NCI-H524 (cell line): ENCODE data around the gene AAGAB.

Source experiments
- DNase-seq, 2 experiments: peaks; one replicate each; lab custom pipeline; 2025; lab: John Stamatoyannopoulos, UW

Gene AAGAB

DNA sequence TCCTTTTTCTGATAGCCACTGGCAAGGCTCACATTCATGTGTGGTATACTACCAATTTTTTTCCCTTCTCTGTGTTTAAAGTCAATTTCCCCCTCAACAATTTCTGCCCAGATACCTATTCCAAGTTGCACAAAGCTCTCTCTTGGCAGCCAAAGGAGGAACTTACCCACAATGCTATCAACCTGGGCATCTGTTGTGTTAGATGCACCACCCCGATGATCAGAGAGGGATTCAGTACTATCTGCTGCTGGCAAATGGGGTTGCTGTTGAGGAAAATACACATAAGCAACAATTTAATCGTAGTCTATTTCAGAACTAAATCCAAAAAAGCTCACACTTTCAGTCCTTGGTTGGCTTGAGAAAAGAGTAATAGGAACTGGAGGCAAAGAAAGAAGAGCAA, 46.1 kb downstream of the AAGAB start:
- no peak for DNase-seq

DNA sequence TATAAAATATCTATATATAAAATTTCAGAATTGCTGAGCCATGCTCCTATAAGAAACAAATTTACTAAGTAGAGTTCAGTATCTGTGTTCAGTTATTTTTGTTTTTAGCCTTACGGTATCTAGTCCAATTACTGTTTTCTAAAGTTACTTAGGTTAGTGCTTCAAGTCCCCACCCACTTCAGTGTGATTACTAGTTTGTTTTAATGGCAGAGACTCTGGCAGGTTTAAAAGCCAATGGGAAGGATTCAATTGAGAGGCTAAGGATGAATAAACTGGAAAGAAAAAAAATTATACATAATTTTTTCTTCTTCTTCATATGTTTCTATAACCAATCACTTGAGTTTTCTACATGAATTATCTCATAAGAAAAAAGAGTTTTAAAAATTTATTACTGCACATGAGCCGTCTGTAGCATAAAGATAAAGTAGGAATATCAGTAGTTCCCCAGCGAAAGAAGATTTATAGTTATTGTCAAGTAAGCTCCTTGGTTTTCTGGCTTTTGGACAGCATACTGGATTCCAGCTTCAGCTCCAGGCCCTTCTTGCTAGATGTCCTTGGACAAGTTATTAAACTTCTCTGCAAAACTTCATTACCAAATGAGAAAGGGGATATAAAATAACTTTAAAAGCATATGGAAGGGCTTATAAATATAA, 46.8 kb downstream of the AAGAB start:
- no peak for DNase-seq

DNA sequence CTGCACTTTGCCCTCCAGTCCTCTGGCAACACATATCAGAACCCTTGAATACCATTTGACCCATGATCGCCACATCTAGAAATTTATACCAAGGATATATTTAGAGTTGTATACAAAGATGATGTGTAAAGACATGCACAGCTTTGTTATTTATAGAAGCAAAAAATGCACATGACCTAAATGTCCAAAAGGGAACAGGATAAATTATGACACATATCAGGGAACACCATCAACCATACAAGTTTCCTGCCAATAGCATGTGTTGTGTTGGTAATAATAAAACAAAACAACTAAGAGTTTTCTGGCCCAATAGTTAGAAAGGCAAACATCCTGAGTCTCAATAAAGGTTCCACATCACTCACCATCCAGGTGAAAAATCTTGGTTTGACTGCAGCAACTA, 51.5 kb downstream of the AAGAB start:
- no peak for DNase-seq

DNA sequence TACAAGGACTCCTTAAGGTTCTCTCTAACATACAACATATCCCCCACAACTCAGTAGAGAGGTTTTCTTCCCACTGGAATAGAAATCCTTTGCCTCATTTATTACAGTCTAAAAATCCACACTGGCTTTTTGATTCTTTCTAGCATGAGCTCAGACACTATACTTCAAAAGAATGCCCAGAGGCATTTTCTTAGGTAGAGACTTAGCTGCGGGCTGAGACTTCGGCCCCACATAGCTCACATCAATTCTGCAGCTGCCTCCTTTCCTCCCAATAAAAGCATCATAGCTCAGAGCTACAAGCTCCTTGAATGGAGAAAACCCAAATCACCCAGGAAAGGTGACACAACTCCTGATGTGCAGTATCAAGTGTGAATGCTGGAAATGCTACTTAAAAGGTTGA, 52.4 kb downstream of the AAGAB start:
- DNase-seq, result no peak

DNA sequence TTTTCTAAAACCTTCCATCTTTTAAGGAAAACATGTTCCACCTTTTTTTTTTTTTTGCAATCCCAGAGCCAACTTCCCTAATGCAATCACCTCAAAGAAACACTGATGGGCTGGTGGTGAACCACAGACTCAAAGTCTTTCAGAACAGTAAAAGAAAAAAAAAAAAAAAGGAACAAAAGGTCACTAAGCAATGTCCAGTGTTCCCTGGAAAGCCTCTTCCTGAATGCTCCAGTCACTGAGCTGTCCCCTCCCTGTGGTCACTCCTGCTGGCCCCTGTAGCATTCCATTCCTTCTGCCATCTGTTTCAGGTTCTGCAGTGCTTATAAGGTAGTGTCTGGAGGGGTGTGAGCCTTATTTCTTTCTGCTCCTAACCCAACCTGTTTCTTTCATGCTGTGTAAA, 53.3 kb downstream of the AAGAB start:
- DNase-seq, result no peak

DNA sequence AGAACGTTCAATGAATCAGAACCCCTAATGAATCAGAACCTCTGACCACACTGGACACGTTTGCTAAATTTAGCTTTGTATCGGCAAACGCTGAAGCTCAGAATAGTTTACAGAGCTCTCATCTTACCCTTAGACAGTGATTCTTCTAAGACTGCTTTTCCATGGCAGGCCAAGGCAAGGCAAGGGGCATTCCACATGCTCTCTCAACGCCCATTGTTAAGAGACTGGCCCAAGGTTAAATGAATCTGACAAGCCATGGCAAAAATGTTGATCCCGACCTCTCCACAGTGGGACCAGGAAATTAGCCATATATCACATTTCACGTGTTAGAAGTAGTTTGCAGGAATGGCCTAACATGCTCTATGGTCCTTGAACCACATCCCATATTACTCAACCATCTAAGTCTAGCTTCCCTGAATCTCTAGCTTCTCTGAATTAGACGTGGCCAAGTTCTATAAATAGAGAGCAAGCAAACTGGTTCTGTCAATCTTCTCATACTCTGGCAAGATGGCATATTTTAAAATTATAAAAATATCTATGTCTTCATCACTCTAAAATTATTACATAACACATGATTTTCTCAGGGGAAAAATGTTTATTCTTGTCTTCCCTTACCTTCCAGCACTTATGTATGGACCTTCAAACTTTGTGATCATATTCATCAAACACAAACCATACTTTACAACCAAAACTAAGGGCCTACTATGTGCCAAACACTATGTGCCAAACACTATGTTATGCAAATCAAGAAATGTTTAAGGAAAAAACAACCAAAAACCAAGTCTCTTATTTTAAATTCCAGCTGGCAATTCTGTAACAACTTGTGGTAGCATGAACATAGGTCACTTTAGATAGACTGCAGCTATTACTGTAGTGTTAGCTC, 54.3 kb downstream of the AAGAB start:
- no peak for DNase-seq

DNA sequence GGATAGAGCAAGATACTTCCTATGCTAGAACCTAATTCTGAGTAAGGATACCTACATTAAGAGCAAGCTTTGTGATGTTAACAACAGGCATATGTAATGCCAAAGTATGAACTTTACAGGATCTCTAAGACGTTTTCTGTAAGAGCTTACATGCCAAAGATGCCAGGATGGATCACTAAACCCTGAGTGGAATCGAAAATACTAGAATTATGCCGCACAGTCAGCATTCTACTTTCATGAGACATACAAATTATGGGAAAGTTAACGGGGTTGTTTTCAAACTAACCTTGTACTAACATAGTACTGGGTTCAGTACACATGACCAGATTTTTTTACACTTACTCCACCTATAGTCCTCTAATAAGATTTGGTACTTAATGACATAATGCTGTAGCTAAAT, 55.1 kb downstream of the AAGAB start:
- no peak for DNase-seq

DNA sequence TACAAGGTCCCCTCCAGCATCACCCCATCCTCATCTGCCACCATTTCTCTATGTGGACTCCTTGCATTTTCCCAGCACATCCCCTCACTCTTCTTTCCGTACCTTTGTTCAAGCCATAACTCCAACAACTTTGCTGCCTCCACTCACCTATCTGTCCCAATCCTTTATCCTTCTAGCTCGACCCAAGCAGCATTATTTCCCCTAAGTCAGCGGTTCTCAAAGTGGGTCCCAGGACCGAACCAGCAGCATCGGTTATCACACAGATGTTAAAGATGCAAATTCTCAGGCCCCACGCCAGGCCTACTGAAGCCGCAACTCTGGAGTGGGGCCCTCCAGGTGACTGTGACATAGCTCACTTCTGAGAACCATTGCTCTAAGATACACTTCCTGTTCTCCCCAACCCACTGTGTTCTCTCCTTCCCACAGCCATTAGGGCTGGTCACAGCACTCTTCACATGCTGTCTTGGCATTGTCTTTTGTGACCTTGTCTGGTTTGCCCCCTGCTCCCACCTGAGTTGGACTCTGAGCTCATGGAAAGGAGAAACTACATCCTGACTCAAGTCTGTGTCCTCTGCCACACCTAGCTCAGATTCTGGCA, 56.2 kb downstream of the AAGAB start:
- no peak for DNase-seq

DNA sequence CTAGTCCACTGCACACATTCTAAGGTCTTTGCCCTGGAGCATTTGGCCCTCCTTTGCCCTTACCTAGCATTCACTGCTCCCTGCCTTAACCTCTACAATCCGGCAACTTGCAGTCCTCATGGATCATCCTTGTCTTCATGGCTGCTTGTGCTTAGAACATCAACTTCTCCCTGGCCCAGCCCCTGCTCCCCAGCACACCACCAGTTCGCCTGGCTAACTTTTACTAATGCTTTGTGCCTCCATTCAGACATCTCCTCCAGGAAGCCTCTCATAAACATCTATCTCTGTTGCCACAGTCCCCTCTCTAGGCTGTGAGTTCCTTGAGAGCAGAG, 57.1 kb downstream of the AAGAB start:
- DNase-seq, result no peak

DNA sequence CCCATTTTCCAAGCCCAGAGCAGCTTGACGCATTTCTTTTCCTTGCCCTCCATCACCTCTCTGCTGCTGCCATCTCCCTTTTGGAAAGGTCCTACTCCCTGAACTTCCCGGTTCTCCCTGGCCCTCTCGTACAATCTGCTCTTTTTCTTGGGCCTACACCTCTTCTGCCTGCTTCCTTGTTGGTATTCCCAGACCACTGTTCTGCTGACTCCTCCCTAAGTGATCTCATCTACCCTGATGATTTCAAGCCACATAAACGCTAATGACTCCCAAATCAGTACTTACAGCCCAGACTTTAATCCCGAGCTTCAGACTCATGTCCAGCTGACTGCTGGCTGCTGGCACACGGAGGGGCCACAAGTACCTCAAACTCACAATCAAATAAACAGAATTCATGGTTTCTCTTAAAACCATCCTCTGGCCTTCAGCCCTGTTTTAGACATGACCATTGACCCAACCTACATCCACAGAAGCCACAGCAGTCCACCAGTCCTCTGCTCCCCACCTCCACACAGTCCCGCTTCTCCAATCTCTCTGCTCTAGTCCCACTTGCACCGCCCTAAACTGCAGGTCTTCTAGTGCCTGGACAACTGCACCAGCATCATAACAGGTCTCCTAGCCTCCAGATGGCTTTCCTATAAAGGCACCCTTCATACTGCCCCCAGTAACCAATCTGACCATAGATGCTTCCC, 57.6 kb downstream of the AAGAB start:
- DNase-seq, result no peak

DNA sequence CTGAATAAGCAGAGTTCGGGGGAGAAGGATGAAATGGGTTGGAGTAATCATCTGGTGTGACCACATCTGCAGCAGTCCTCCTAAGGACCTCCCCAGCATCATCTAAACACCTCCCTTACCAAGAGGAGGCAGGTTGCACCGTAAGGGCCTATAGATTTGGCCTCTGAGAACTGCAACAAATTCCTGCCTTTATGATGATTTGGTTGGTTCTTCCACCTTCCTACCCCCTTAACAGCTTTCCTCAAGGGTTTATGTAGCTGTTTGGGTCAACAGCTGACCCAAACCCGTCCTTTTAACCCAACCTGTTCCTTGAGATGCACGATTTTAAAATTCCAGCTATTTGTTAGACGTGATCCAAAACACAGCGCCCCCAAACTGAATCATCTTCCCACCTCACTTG, 58.2 kb downstream of the AAGAB start:
- DNase-seq, result no peak

DNA sequence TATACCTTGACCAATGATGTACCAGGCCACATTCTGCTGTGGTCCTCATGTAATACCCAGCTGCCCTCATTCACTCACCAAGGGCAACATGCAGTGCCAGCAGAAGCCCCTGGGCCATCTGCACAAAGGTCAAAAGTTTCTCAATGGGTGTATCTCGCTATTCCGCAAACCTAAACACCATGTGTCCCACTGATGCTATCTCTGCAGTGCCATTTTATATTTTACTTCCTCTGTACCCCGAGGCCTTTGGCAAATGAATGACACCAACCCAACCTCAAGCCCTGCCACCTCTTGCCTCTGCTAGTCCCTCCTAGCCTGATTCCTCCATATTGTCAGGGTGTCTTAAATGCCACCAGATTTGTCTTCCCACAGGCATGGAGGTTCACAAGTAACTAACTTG, 59.2 kb downstream of the AAGAB start:
- DNase-seq, result no peak

DNA sequence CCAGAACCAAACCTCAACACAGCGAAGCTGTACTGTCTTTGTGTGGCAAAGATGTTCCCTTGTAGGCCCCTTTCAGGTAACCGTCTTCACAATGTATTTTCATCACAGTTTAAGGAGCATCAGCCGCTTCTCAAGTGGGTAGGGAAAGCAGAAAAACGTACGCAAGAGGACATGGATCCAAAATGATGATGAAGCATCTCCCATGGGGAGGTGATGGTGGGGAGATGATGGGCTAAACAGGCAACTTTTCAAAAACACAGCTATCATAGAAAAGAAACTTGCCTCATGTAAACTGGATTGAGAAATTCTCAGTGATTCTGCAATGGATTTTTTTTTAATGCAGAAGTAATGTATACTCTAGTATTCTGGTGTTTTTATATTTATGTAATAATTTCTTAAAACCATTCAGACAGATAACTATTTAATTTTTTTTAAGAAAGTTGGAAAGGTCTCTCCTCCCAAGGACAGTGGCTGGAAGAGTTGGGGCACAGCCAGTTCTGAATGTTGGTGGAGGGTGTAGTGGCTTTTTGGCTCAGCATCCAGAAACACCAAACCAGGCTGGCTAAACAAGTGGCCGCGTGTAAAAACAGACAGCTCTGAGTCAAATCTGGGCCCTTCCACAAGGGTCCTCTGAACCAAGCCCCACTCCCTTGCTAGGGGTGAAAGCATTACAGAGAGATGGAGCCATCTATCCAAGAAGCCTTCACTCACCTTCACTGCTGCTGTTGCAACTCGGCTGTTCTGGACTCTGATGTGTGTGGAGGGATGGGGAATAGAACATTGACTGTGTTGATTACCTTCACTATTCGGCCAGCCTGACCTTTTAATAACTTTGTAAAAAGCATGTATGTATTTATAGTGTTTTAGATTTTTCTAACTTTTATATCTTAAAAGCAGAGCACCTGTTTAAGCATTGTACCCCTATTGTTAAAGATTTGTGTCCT, 60.0 kb downstream of the AAGAB start:
- DNase-seq, result no peak

DNA sequence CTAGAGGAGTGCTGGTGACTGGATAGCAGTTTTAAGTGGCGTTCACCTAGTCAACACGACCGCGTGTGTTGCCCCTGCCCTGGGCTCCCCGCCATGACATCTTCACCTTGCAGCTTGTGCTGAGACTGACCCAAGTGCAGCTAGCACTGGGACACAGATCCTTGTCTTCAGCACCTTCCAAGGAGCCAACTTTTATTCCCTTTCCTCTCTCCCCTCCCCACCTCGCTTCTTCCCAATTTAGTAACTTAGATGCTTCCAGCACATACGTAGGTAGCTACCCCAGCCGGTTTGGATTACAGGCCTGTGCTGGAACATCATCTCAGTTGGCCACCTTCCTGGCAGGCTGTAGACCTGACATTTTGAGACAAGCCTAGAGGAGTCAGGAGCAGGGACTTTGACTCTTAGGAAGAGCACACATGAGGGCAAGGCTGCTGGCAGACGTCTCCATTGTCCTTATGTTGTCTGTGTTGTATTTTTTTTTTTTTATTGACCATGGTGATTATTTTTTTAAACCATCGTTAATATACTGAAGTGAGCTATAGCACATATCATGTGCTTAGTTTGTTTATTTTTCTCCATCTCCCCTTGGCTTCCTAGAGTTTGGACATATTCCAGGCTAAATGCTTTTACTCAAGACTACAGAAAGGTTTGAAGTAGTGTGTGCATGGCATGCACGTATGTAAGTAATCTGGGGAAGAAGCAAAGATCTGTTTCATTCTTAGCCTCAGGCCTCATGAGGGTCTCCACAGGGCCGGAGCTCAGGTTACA, 61.1 kb downstream of the AAGAB start:
- no peak for DNase-seq

DNA sequence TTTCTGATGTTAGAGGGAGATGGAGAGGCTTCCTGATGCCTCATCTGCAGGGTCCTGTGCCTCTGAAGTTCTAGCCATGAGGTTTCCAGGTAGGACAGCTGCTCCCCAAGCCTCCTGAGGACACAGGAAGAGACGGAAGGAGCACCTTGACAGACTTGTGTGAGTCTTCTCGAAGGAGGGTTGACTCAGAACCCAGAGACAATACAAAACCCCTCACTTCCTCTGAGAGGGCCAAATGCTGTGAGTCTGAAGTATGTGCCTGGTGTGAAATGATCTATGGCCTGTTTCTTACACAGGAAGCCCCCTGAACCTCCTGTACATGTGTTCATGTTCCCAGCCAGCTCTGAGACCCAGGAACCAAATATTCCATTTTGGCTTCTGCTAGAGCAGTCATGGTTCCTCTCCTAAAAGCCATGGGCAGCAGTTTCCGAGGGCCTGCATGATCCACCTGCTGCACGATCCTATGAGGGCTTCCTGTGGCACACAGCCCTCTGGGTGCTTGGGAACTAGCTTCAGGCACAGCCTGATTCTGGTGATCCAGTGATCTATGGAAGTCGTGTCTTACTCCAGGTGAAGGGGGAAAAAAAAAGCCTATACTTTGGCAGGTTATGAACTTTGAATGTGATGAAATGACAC, 62.2 kb downstream of the AAGAB start:
- DNase-seq, result no peak

DNA sequence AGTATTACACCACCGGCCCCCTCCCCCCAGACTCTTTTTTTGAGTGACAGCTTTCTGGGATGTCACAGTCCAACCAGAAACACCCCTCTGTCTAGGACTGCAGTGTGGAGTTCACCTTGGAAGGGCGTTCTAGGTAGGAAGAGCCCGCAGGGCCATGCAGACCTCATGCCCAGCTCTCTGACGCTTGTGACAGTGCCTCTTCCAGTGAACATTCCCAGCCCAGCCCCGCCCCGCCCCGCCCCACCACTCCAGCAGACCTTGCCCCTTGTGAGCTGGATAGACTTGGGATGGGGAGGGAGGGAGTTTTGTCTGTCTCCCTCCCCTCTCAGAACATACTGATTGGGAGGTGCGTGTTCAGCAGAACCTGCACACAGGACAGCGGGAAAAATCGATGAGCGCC, 63.6 kb downstream of the AAGAB start:
- no peak for DNase-seq

DNA sequence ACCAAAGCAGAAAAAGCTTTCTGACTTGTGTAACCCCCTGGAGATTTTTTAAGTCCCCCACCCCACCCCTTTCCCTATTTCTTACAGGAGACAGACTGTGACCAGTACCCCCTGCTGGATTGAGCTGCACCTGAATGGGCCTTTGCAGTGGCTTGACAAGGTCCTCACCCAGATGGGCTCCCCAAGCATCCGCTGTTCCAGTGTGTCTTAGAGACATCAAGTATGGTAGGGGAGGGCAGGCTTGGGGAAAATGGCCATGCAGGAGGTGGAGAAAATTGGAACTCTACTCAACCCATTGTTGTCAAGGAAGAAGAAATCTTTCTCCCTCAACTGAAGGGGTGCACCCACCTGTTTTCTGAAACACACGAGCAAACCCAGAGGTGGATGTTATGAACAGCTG, 64.1 kb downstream of the AAGAB start:
- DNase-seq, result no peak

DNA sequence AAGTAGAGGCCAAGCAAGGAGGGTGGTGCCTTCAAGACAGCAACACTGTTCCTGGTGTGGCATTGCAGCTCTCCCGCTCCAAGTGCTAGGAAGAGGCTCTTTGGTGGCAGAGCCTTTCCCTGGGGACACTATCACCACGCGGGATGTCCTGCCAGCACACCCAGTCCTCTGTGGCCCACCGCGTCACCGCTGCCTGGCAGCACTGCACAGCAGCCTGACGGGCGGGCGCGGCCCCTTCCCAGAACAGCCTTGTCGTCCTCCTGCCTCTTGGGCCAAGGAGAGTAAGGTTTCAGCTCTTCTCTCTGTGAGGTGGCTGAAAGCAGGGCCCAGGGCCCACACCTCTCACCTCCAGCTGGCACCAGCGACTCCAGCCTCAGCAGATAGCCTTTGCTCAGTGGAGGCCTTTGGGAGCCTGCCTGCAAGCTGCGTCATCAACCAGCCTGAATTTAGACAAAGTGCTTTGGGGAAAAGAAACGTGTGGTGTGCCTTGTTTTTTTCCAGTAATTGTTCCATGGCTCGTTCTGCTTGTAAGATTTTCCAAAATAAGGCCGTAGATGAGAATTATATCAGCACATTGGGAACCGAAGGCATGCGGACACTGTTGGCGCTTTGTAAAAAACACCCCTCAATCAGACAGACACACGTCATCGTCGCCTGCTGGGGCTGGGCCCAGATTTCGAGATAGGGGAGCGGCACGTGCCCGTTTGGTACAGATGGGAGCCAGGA, 65.0 kb downstream of the AAGAB start:
- no peak for DNase-seq

DNA sequence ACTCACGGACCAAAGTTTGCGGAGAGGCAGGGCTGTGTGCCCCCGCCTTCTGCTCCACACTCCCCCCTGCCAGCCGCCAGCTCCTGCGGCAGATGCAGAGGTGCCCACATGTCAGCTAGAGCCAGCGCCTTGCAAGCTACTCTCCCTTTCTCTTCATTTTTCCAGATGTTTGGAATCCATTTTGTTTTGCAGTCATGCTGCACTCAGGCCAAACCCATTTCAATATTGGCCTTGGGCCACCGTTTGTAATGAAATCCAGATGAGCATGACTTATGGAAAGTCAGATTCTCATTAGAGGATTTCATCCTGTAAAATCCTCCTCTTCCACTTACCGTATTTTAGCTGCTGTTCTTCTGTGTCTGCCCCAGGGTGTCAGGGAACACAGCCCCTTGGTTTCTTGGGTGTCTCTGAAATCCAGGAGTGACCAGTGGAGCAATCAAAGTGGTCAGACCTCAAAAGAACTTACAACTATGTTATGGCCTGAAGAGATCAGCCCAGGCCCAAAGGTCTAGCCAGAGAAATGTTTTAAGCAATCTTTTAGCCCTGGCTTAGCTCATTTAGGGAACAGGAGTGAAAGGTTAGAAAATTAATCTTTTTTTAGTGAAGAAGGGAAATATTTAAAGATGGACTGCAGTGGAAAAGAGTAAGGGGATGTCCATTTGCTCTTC, 65.8 kb downstream of the AAGAB start:
- DNase-seq, result no peak
